H1 (cell line): ENCODE measurements around the gene PTEN. TPM values are rescaled to one million over a fixed set of nuclear protein-coding genes. Genes with fewer than 3 reads are reported as not detected.

Experiments used
- CTCF ChIA-PET: fragments of 300-600 bp; sonication (Branson Sonifier 250); formaldehyde crosslinking; loops from one replicate; lab custom pipeline; 2021; ENCODE audit not compliant: partially characterized antibody; lab: Charles Lee
- POLR2A ChIA-PET: fragments of 300-600 bp; sonication (Branson Sonifier 250); formaldehyde crosslinking; loops from one replicate; lab custom pipeline; 2021; ENCODE audit warnings: inconsistent platforms; ENCODE audit not compliant: partially characterized antibody; lab: Charles Lee
- DNase-seq, 2 experiments: peaks; one replicate each; pipeline versions ENCODE4 v3.0.0 to v3.0.0-alpha.2; 2010 to 2022; ENCODE audit warnings: low spot score in 2 of 2, low read depth in 1 of 2, mixed read lengths in 1 of 2
- FAIRE-seq: peaks from 2 replicates; lab custom pipeline; 2011; peaks lifted over from hg19 to GRCh38; lab: Jason Lieb, UNC
- H2AFZ ChIP-seq: 2 replicates; pipeline ENCODE4 v1.8.1; 2012; ENCODE audit warnings: low read length, inconsistent platforms
- H2AK5ac ChIP-seq: 2 replicates; pipeline ENCODE4 v1.6.1; 2013; ENCODE audit warnings: low read depth, low read length
- H2BK120ac ChIP-seq: replicated peaks from 2 replicates; pipeline ENCODE3; 2013; ENCODE audit warnings: low read depth, low read length, inconsistent platforms
- H2BK12ac ChIP-seq: 2 replicates; pipeline ENCODE4 v1.6.1; 2013; ENCODE audit warnings: low read depth, low read length
- H2BK15ac ChIP-seq: 2 replicates; pipeline ENCODE4 v1.6.1; 2013; ENCODE audit warnings: low read length
- H2BK20ac ChIP-seq: 2 replicates; pipeline ENCODE4 v1.6.1; 2013; ENCODE audit warnings: low read length
- H2BK5ac ChIP-seq: 2 replicates; pipeline ENCODE4 v1.6.1; 2013; ENCODE audit warnings: low read depth, low read length
- H3K14ac ChIP-seq: 2 replicates; pipeline ENCODE4 v1.6.1; 2013; ENCODE audit warnings: inconsistent platforms; ENCODE audit not compliant: insufficient read length
- H3K18ac ChIP-seq: 2 replicates; pipeline ENCODE4 v1.6.1; 2013; ENCODE audit warnings: low read length; ENCODE audit errors: extremely low read depth
- H3K23ac ChIP-seq: 2 replicates; pipeline ENCODE4 v1.6.1; 2013; ENCODE audit warnings: inconsistent platforms; ENCODE audit not compliant: insufficient read length
- H3K23me2 ChIP-seq: 2 replicates; pipeline ENCODE4 v1.6.1; 2013; ENCODE audit warnings: low read depth, low read length
- H3K27ac ChIP-seq: 2 replicates; pipeline ENCODE4 v1.6.1; 2011; ENCODE audit warnings: low read depth, low read length, inconsistent platforms
- H3K27me3 ChIP-seq, 4 experiments: replicated peaks in 1 of 4; 1 replicate in 1 of 4; 2 replicates in 3 of 4; pipeline versions ENCODE4 v1.6.1 to v1.8.1; 2011 to 2013; ENCODE audit warnings: low read length in 3 of 4, mild to moderate bottlenecking in 3 of 4, inconsistent platforms in 2 of 4, mixed read lengths in 2 of 4, moderate library complexity in 1 of 4; ENCODE audit not compliant: control insufficient read depth in 3 of 4, insufficient read depth in 3 of 4; ENCODE audit errors: extremely low read depth in 1 of 4
- H3K36me3 ChIP-seq, 4 experiments: 2 replicates each; pipeline versions ENCODE4 v1.6.1 to v1.8.1; 2011 to 2013; ENCODE audit warnings: mild to moderate bottlenecking in 4 of 4, low read length in 3 of 4, moderate library complexity in 2 of 4, control low read depth in 1 of 4, inconsistent platforms in 1 of 4; ENCODE audit not compliant: insufficient read depth in 4 of 4, control insufficient read depth in 2 of 4
- H3K4ac ChIP-seq: replicated peaks from 2 replicates; pipeline ENCODE3; 2013; ENCODE audit warnings: low read length, low read depth, mixed read lengths, inconsistent platforms; ENCODE audit not compliant: insufficient read length
- H3K4me1 ChIP-seq, 4 experiments: replicated peaks in 1 of 4; 1 replicate in 1 of 4; 2 replicates in 3 of 4; pipeline versions ENCODE4 v1.6.1 to v1.8.1; 2011 to 2013; ENCODE audit warnings: low read length in 3 of 4, inconsistent platforms in 2 of 4, mixed read lengths in 1 of 4; ENCODE audit not compliant: insufficient read depth in 4 of 4, control insufficient read depth in 3 of 4
- H3K4me2 ChIP-seq, 2 experiments: 2 replicates each; pipeline versions ENCODE4 v1.6.1 to v1.8.1; 2011 to 2013; ENCODE audit warnings: low read depth in 2 of 2, low read length in 2 of 2, control low read depth in 1 of 2, inconsistent platforms in 1 of 2, mild to moderate bottlenecking in 1 of 2; ENCODE audit not compliant: insufficient read depth in 1 of 2
- H3K4me3 ChIP-seq, 4 experiments: fragments of 200-600, 300-600 bp in 1 of 4; sonication (generic), shearing (Covaris generic), sonication (Bioruptor Twin) in 1 of 4; 2 replicates each; pipeline versions ENCODE4 v1.5.1 to v1.8.1; 2011 to 2016; ENCODE audit warnings: low read length in 4 of 4, low read depth in 3 of 4, control low read depth in 2 of 4, inconsistent platforms in 2 of 4, mild to moderate bottlenecking in 2 of 4, mixed read lengths in 1 of 4, moderate library complexity in 1 of 4; ENCODE audit not compliant: insufficient read depth in 2 of 4; ENCODE audit errors: extremely low read depth in 1 of 4
- H3K56ac ChIP-seq: replicated peaks from 2 replicates; pipeline ENCODE3; 2013; ENCODE audit warnings: low read depth, mild to moderate bottlenecking, mixed read lengths, low read length, inconsistent platforms; ENCODE audit not compliant: insufficient read length
- H3K79me1 ChIP-seq: 2 replicates; pipeline ENCODE4 v1.6.1; 2013; ENCODE audit warnings: low read depth, low read length, control low read depth
- H3K79me2 ChIP-seq, 2 experiments: 2 replicates each; pipeline versions ENCODE4 v1.6.1 to v1.8.1; 2012 to 2013; ENCODE audit warnings: low read length in 2 of 2, mild to moderate bottlenecking in 2 of 2, inconsistent platforms in 1 of 2; ENCODE audit not compliant: insufficient read depth in 2 of 2, control insufficient read depth in 1 of 2
- H3K9ac ChIP-seq, 4 experiments: replicated peaks in 1 of 4; 1 replicate in 1 of 4; 2 replicates in 3 of 4; pipeline versions ENCODE4 v1.6.1 to v1.8.1; 2011 to 2013; ENCODE audit warnings: low read depth in 3 of 4, low read length in 3 of 4, control low read depth in 2 of 4, mild to moderate bottlenecking in 2 of 4, moderate library complexity in 2 of 4, inconsistent platforms in 1 of 4; ENCODE audit errors: extremely low read depth in 1 of 4
- H3K9me3 ChIP-seq, 2 experiments: 2 replicates each; pipeline versions ENCODE4 v1.6.1 to v1.8.1; 2012 to 2013; ENCODE audit warnings: mild to moderate bottlenecking in 2 of 2, moderate library complexity in 2 of 2, control low read depth in 1 of 2, inconsistent platforms in 1 of 2, low read depth in 1 of 2, low read length in 1 of 2, mixed read lengths in 1 of 2; ENCODE audit not compliant: insufficient read depth in 2 of 2
- H4K20me1 ChIP-seq, 2 experiments: replicated peaks in 1 of 2; 2 replicates each; pipeline versions ENCODE3 to v1.8.1; 2011 to 2013; ENCODE audit warnings: inconsistent platforms in 2 of 2, low read length in 2 of 2, mild to moderate bottlenecking in 1 of 2; ENCODE audit not compliant: insufficient read depth in 2 of 2, control insufficient read depth in 1 of 2
- H4K5ac ChIP-seq: 2 replicates; pipeline ENCODE4 v1.6.1; 2013; ENCODE audit warnings: low read length, low read depth, mixed read lengths, inconsistent platforms; ENCODE audit not compliant: insufficient read length
- H4K8ac ChIP-seq: 2 replicates; pipeline ENCODE4 v1.8.0; 2013; ENCODE audit warnings: mild to moderate bottlenecking, moderate library complexity, low read length, inconsistent platforms; ENCODE audit not compliant: insufficient read depth; ENCODE audit errors: extremely low read depth
- H4K91ac ChIP-seq: replicated peaks from 2 replicates; pipeline ENCODE3; 2013; ENCODE audit warnings: low read length, mixed read lengths, inconsistent platforms; ENCODE audit not compliant: insufficient read length
- BCL11A ChIP-seq, 2 experiments: IDR thresholded peaks; one replicate each; pipeline ENCODE4 v1.6.1; 2011; ENCODE audit warnings: low read depth in 2 of 2, low read length in 2 of 2, mild to moderate bottlenecking in 2 of 2
- CREB1 ChIP-seq: IDR thresholded peaks from 2 replicates; pipeline ENCODE4 v1.6.1; 2012; ENCODE audit warnings: inconsistent platforms
- FOSL1 ChIP-seq: IDR thresholded peaks from 2 replicates; pipeline ENCODE4 v1.6.1; 2011; ENCODE audit warnings: mild to moderate bottlenecking, low read depth, low read length, moderate library complexity; ENCODE audit not compliant: insufficient read depth
- HDAC2 ChIP-seq, 2 experiments: fragments of 300-600 bp in 1 of 2; sonication (generic) in 1 of 2; IDR thresholded peaks; 2 replicates each; pipeline ENCODE4 v1.6.1; 2011 to 2012; ENCODE audit warnings: low read depth in 2 of 2, low read length in 2 of 2, mild to moderate bottlenecking in 2 of 2, moderate library complexity in 2 of 2, borderline replicate concordance in 1 of 2, inconsistent platforms in 1 of 2
- JUND ChIP-seq: IDR thresholded peaks from 2 replicates; pipeline ENCODE4 v1.6.1; 2011; ENCODE audit warnings: mild to moderate bottlenecking, improper control_type of control experiment, low read length
- SIN3A ChIP-seq, 2 experiments: IDR thresholded peaks in 1 of 2; conservative IDR thresholded peaks in 1 of 2; 2 replicates each; pipeline ENCODE4 v1.6.1; 2011 to 2012; ENCODE audit warnings: low read length in 2 of 2, improper control_type of control experiment in 1 of 2, low read depth in 1 of 2, mild to moderate bottlenecking in 1 of 2
- SRF ChIP-seq: IDR thresholded peaks from 2 replicates; pipeline ENCODE4 v1.6.1; 2011; ENCODE audit warnings: mild to moderate bottlenecking, low read depth, low read length, moderate library complexity
- TCF12 ChIP-seq: IDR thresholded peaks from 2 replicates; pipeline ENCODE4 v1.6.1; 2011; ENCODE audit warnings: low read depth, mild to moderate bottlenecking, low read length
- polyA plus RNA-seq, 7 experiments: library from polyadenylated mRNA; depleted of rRNA in 3 of 7; stranded (reverse) in 5 of 7; unstranded in 2 of 7; fragments of >200 nt in 5 of 7; fragments of 200-250 nt in 2 of 7; gene quantifications; 1 replicate in 5 of 7; 2 replicates in 1 of 7; 4 replicates in 1 of 7; pipeline versions ENCODE4 v1.2.1 to v1.2.3, GENCODE V29; 2011 to 2013; ENCODE audit warnings: missing spikeins in 2 of 7, mixed read lengths in 2 of 7
- total RNA-seq: library from RNA; stranded (reverse); fragmentation: NEBNext Ultra II Directional; extraction: Animal tissue kit (Norgen Biotek cat#: 25700); gene quantifications from 2 replicates; pipeline ENCODE4 v1.2.1, GENCODE V29; 2021

The PTEN gene
- total and polyA plus RNA-seq, 2 of the 8 experiments (the other 6 are each of a cell fraction or from before 2014, with no cell fraction given): 6.3 to 48.7 TPM

DNA sequence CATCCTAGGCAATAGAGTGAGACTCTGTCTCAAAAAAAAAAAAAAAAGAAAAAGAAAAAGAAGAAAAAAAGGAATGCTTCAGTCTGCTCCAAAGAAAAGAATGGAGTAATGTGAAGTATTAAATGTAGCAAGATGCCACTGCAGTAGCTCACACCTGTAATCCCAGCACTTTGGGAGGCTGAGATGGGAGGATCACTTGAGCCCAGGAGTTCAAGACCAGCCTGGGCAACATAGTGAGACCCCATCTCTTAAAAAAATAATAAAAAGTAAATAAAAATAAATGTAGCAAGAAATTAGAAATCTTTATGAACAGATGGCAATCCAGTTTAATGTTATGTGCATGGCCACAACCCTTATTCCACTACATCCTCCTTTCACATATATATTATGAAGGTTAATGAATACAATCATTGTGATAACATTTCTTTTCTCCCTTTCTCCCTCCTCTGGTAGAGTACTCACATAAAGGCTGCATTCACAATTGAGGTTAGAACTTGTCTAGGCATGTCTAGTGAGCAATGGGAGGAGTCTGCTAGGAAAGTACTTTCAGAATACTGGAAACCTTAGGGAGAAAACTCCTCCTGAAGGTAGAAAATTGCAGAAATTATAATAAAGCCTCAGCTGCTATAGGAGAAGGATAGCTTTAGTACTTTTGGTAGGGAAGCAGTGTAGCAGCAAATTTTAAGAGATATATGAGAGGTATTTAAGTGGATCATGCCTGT lies 20.5 kb upstream of the PTEN start:
- Histone ChIP-seq H2BK5ac (peak overlapping the region; percentile 41; the same call in 1 of the 2 replicates), H3K4me3 (no peak overlapping the region), H3K18ac (no peak overlapping the region), H3K27me3 (no peaks in the 10 kb centered on the region), H3K9me3 (no peaks in the 10 kb centered on the region), H3K23ac (no peak overlapping the region), H3K36me3 (no peaks in the 10 kb centered on the region), H2BK15ac (no peak overlapping the region), H2BK120ac (no peak overlapping the region), H2AFZ (no peak overlapping the region), H3K4me1 (no peaks in the 10 kb centered on the region), H3K79me1 (no peaks in the 10 kb centered on the region), H3K4me2 (no peak overlapping the region), H2AK5ac (no peak overlapping the region), H3K27ac (no peak overlapping the region; the same call in 1 of the 2 replicates), H2BK20ac (no peak overlapping the region), H4K20me1 (no peaks in the 10 kb centered on the region), H3K23me2 (no peaks in the 10 kb centered on the region), H3K9ac (no peak overlapping the region), H4K91ac (no peak overlapping the region), H4K8ac (no peak overlapping the region), H3K4ac (no peak overlapping the region), H2BK12ac (no peak overlapping the region), H3K56ac (no peak overlapping the region), H4K5ac (no peak overlapping the region), H3K14ac (no peak overlapping the region), H3K79me2 (no peaks in the 10 kb centered on the region)
- POLR2A ChIA-PET: interaction anchor here (0.6 to 1.3 kb wide), 2 partner anchors 19 to 624 kb away, joined by 3 to 4 read pairs; no protein-coding TSS in a partner anchor
- FAIRE-seq (no peak), DNase-seq (no peak)
- CTCF ChIA-PET: interaction anchor here (0.7 to 1.2 kb wide), 2 partner anchors 9 to 16 kb away, joined by 3 read pairs; no protein-coding TSS in a partner anchor
- no peak for TF ChIP-seq FOSL1
- no peak for TF ChIP-seq CREB1
- no peak for TF ChIP-seq BCL11A (IDR thresholded peaks at IDR 0.05; ENCODE audit: low read depth in 2 of 2, low read length in 2 of 2)
- no peak for TF ChIP-seq TCF12
- no peak for TF ChIP-seq JUND
- TF ChIP-seq HDAC2 (IDR thresholded peaks at IDR 0.05; ENCODE audit: borderline replicate concordance in 1 of 2, low read depth in 2 of 2, low read length in 2 of 2): no peak
- no peak for TF ChIP-seq SIN3A (conservative IDR thresholded peaks at IDR 0.05 in 1 of 2, IDR thresholded peaks at IDR 0.05 in 1 of 2; ENCODE audit: low read depth in 1 of 2, low read length in 2 of 2)
- no peak for TF ChIP-seq SRF
